Measurements from ENCODE around the gene INPP5B.

DNA sequence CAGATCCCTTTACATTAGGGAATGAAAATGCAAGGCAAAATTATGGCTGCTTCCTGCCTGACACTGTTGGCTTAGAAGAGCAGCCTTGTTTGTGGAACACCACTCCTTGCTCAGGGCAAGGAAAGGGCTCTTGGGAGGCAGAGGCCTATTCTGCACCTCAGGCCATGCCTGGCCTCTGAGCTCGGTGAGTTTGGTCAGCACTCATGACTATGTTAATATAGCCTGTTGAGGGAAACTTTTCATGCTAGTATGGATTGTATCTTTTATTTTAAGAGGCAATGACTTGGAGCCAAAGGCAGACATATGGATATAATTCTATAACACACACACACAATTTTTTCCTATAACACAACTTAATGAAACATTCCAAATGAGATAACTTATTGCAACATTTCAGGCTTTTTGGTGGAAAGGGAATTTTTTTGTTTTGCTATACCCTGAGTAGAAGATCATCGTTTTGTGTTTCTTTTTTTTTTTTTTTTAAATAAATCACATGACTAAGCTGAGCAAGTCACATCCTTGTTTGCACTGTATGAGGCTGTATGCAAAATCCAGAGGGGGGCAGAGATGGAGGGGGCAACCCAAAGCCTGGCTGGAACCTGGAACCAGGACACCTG lies 133.2 kb downstream of the INPP5B start:
- TF ChIP-seq CTCF (IDR thresholded peaks at IDR 0.05; ENCODE audit: low read depth, low read length) (no peak), EZH2phosphoT487 (IDR thresholded peaks at IDR 0.05; ENCODE audit: low read depth) (no peak)
